Liver (tissue), 3 donors: Measurements from ENCODE around the gene PIGV.
"Not testable (repeated sequence)": the region's sequence is repeated elsewhere in the genome, so short reads cannot be mapped to it uniquely, and the experiment has no call there.

Experiments
- CTCF ChIP-seq: fragments of 150-350 bp; IDR thresholded peaks from 2 replicates; pipeline ENCODE4 v1.5.1; 2017; ENCODE audit warnings: improper control_type of control experiment, low read depth, low read length; ENCODE audit not compliant: missing input control
- FOXA1 ChIP-seq: IDR thresholded peaks from 2 replicates; pipeline ENCODE4 v1.6.1; 2016; ENCODE audit warnings: antibody characterized with exemption
- JUND ChIP-seq, 2 donors: IDR thresholded peaks; 2 replicates each; pipeline ENCODE4 v1.6.1; 2016; ENCODE audit warnings: antibody characterized with exemption in 2 of 2
- RAD21 ChIP-seq, 2 donors: IDR thresholded peaks; 2 replicates each; pipeline ENCODE4 v1.6.1; 2016; ENCODE audit warnings: antibody characterized with exemption in 2 of 2, mild to moderate bottlenecking in 2 of 2
- REST ChIP-seq: IDR thresholded peaks from 2 replicates; pipeline ENCODE4 v1.6.1; 2016; ENCODE audit warnings: antibody characterized with exemption, mild to moderate bottlenecking
- TAF1 ChIP-seq: conservative IDR thresholded peaks from 2 replicates; pipeline ENCODE4 v1.6.1; 2016; ENCODE audit warnings: antibody characterized with exemption, mild to moderate bottlenecking
- YY1 ChIP-seq: IDR thresholded peaks from 2 replicates; pipeline ENCODE4 v1.6.1; 2016; ENCODE audit warnings: antibody characterized with exemption, mild to moderate bottlenecking
- TF ChIP-seq, protein P1 (sequence below): IDR thresholded peaks from 2 replicates; pipeline ENCODE4 v1.6.1; 2016; ENCODE audit warnings: antibody characterized with exemption
- donor health status: healthy.
- donor health status: healthy.

- TF ChIP-seq JUND (IDR thresholded peaks at IDR 0.05); FOXA1; CTCF; TAF1; REST; YY1; RAD21 (IDR thresholded peaks at IDR 0.05): not testable (repeated sequence)
- TF ChIP-seq, protein P1, sequence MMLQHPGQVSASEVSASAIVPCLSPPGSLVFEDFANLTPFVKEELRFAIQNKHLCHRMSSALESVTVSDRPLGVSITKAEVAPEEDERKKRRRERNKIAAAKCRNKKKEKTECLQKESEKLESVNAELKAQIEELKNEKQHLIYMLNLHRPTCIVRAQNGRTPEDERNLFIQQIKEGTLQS = not testable (repeated sequence)
Measured at GRCh38 chr1:26803932-26804331, 16.2 kb downstream of the PIGV start.
